NCI-H526 treated with DMSO at 0.1 percent for 48 hours (cell line): ENCODE measurements around the gene SCML1.

Source experiments
- DNase-seq: peaks from one replicate; lab custom pipeline; 2025; lab: John Stamatoyannopoulos, UW

The SCML1 gene

GRCh38 chrX:17738737-17739535, 1.6 kb downstream of the SCML1 start:
- DNase-seq: no peak

GRCh38 chrX:17740137-17741122, 3.1 kb downstream of the SCML1 start:
- no peak for DNase-seq

GRCh38 chrX:17741123-17741511, 3.8 kb downstream of the SCML1 start:
- DNase-seq: no peak

- no peak for DNase-seq
These were observed 6.6 kb downstream of the SCML1 start for GRCh38 chrX:17743913-17744312.

- no peak for DNase-seq
These were observed 7.7 kb downstream of the SCML1 start for GRCh38 chrX:17744896-17745523.

- DNase-seq: no peak
These were observed 10.4 kb downstream of the SCML1 start for GRCh38 chrX:17747692-17748091.

GRCh38 chrX:17748684-17749083, 11.4 kb downstream of the SCML1 start:
- DNase-seq: no peak

GRCh38 chrX:17750436-17750835, 13.1 kb downstream of the SCML1 start:
- DNase-seq: no peak

GRCh38 chrX:17758382-17758781, 21.1 kb downstream of the SCML1 start:
- DNase-seq: no peak

GRCh38 chrX:17759990-17760389, 22.7 kb downstream of the SCML1 start:
- no peak for DNase-seq

- DNase-seq: no peak
These were observed 30.4 kb downstream of the SCML1 start for GRCh38 chrX:17767734-17768133.

- DNase-seq: no peak
These were observed 31.7 kb downstream of the SCML1 start for GRCh38 chrX:17768997-17769396.

GRCh38 chrX:17769701-17770269, 32.5 kb downstream of the SCML1 start:
- no peak for DNase-seq

GRCh38 chrX:17773221-17773876, 36.1 kb downstream of the SCML1 start:
- no peak for DNase-seq

GRCh38 chrX:17774053-17774452, 36.8 kb downstream of the SCML1 start:
- no peak for DNase-seq

- no peak for DNase-seq
These were observed 41.7 kb downstream of the SCML1 start for GRCh38 chrX:17778997-17779396.

GRCh38 chrX:17779434-17779833, 42.1 kb downstream of the SCML1 start:
- DNase-seq: no peak

GRCh38 chrX:17786554-17787347, 49.5 kb downstream of the SCML1 start:
- peak; percentile 3 for DNase-seq

GRCh38 chrX:17787557-17787956, 50.3 kb downstream of the SCML1 start:
- DNase-seq: no peak

- peak; percentile 26 for DNase-seq
These were observed 51.1 kb downstream of the SCML1 start for GRCh38 chrX:17788439-17788838.
